ENCODE data around the gene NTN3.

- TF ChIP-seq CTCF (IDR thresholded peaks at IDR 0.05) = no peak
- no peak for TF ChIP-seq POLR2A (IDR thresholded peaks at IDR 0.05)
These were observed 48.6 kb downstream of the NTN3 start for GRCh38 chr16:2519711-2520080.
